Fibroblast of mammary gland (primary cell): ENCODE results near the gene LRRC1.
A peak's percentile ranks its signal among the peaks of the same experiment; 100 is the strongest.

Source experiments
- DNase-seq: peaks from one replicate; pipeline ENCODE4 v3.0.0-alpha.2; 2010; ENCODE audit warnings: low read depth
- H3K4me3 ChIP-seq: 2 replicates; pipeline ENCODE4 v1.5.1; 2011; ENCODE audit warnings: low read depth, mild to moderate bottlenecking, low read length, moderate library complexity; ENCODE audit not compliant: control insufficient read depth
- CTCF ChIP-seq: conservative IDR thresholded peaks from 2 replicates; pipeline ENCODE4 v1.5.1; 2011; ENCODE audit warnings: low read depth, low read length, inconsistent platforms; ENCODE audit not compliant: control insufficient read depth, insufficient read depth

Gene LRRC1

GRCh38 chr6:53824714-53825113, 29.9 kb downstream of the LRRC1 start:
- no peak for DNase-seq
- TF ChIP-seq CTCF, result no peak
- H3K4me3 ChIP-seq, result no peak overlapping the region

DNA sequence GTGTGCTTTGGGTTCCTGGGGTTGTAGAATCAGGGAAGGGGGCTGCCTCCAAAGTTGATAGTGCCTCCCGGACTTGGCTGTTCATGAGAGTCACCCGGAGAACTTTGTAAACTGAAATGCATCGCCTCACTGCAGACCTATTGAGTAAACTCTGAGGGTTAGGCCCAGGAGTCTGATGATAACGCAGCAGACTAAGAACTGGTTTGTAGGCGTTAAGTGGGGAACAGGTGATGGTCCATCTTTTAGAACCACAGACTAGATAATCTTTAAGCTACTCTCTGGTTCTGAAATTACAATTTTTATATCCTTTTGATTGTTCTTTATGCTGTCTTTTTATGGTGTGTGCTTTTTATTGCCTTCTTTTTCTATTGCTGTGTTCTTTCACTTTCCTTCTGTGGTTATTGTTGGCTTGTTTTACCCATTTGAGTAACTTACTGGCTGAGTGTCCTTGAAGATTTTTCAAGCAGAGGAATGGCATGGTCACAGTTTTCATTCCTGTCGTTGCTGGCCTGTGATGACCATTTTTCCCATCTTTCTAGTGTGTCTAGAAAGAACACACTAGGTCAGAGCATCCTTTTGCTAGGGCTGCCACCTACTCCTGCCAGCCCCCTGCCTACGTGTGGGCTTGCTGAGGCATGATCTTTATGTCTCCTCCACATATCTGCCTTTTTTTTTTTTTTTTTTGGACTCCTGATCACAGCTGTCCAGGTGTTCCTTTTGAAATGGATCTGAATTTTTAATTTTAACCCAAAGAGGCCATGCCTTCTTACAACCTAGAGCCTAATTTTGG, 30.9 kb downstream of the LRRC1 start:
- no peak for DNase-seq
- no peak for TF ChIP-seq CTCF
- H3K4me3 ChIP-seq, result no peak overlapping the region

GRCh38 chr6:53827531-53827930, 32.7 kb downstream of the LRRC1 start:
- DNase-seq, result peak; percentile 17
- H3K4me3 ChIP-seq, result no peak overlapping the region
- TF ChIP-seq CTCF, result no peak

DNA sequence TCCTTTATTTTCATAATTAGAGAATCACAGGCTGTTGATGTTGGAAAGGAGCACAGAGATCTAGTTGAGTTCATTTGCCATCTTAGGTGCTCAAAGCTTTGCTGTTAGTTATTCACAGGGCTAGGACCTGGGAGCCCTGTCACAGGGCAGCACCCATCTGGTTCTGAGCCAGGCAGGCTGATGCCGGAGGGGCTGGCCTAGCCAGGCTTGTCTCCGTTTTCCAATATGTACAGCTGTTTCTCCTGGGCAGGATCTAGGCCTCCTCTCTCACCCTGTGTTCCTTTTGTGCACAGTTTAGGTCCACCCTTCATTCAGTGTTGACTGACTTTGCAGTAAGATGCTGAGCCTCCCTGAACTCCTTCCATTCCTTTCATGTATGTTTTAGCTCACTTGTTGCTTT, 33.4 kb downstream of the LRRC1 start:
- DNase-seq, result no peak
- no peak for TF ChIP-seq CTCF
- no peak overlapping the region for H3K4me3 ChIP-seq

- no peak overlapping the region for H3K4me3 ChIP-seq
- DNase-seq, result no peak
- TF ChIP-seq CTCF, result no peak
These were observed 34.3 kb downstream of the LRRC1 start for GRCh38 chr6:53828966-53829697.

DNA sequence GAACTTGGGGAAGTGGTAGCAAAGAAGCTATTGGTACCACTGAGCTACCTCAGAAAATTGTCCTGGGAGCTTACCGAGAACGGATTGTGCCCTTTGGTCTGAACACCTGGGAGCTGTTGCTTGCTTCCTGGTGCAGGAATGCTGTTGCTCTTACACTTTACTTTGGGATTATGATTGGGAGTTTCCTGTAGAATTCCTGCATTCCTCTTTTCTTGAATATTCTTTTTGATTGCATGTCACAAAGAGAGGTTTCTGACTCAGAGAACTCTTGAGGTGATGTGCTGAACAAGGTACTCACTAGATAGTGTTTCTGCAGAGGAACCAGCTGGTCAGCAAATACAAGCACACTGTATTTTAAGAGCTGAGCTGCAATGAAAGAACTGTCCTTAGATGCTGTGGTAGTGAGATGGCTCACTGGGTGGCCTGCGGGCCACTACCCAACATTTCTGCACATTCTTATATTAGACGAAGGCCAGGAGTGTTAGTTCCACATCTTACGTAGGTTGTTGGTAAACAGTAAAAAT, 35.0 kb downstream of the LRRC1 start:
- H3K4me3 ChIP-seq, result no peak overlapping the region
- TF ChIP-seq CTCF, result no peak
- no peak for DNase-seq
